ENCODE results near the gene BMPR1B. TPM values are rescaled to one million over a fixed set of nuclear protein-coding genes. Genes with fewer than 3 reads are reported as not detected.

BMPR1B gene
- polyA plus RNA-seq, 2 of the 4 experiments (the other 2 are of a cell fraction), result 6.4 to 21.2 TPM

DNA sequence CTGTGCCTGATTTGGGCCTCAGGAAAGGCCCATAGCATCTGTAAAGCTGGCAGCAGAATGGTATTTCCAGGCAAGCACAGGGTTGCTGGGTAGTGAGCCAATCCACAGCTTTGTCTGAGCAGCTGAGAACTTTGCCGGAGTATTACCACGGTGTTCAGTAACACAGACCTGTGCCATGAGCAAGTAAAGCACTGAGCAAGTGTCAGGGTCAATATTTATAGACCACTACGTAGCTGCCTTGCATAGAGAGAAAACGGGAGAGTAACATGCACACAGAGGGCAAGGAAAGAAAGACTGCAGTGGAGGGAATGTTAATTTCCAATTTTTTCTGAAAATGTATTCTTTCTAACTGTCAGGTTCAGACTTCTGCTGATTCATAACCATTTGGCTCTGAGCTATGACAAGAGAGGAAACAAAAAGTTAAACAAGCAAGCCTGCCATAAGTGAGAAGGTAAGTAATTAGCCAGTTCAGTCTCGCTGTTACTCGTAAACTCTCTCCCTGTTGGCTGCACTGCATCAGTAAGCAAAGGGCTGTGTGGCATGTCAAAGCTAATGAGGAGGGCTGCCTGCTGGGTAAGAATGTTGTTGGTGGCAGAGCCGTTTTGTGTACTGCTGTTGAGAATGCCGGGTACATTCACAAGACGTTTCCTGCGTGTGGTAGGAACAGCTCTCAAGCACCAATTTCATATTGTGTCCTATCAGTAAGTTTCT, 238.1 kb downstream of the BMPR1B start:
- peak; percentile 66 to 79 for ATAC-seq
- H3K4me2 ChIP-seq, result peak overlapping the region; percentile 62
- 38% methylated on average over 10 of the region's 10 CpGs for WGBS (ENCODE audit: missing lambda C conversion rate)
- no peaks in the 10 kb centered on the region for H3K9me3 ChIP-seq
- H3K27ac ChIP-seq, result peak overlapping the region; percentile 13 to 65; a peak in 4 of 6 replicates
- H3K4me3 ChIP-seq, result no peak overlapping the region; the same call in 2 of the 3 replicates
- CTCF ChIA-PET, result no interaction called here
- POLR2A ChIA-PET, result no interaction called here
- no peak for FAIRE-seq
- TF ChIP-seq RARB (CRISPR knock-in tag; IDR thresholded peaks at IDR 0.05) (no peak), KDM1A (IDR thresholded peaks at IDR 0.05; ENCODE audit: low read depth) (no peak), FOSL2 (IDR thresholded peaks at IDR 0.05) (no peak), FOSL2 (CRISPR knock-in tag; IDR thresholded peaks at IDR 0.05) (no peak), JUN (IDR thresholded peaks at IDR 0.05) (no peak), GATA3 (IDR thresholded peaks at IDR 0.05; ENCODE audit: borderline replicate concordance) (no peak), HDAC2 (IDR thresholded peaks at IDR 0.05) (no peak), KDM5A (IDR thresholded peaks at IDR 0.05) (no peak), PBX3 (IDR thresholded peaks at IDR 0.05) (no peak), POLR2A (IDR thresholded peaks at IDR 0.05; ENCODE audit: low read length) (no peak), EHF (CRISPR knock-in tag; IDR thresholded peaks at IDR 0.05) (no peak), ZNF302 (CRISPR knock-in tag; IDR thresholded peaks at IDR 0.05) (no peak), HOXB5 (CRISPR knock-in tag; IDR thresholded peaks at IDR 0.05) (no peak), FOSB (CRISPR knock-in tag; IDR thresholded peaks at IDR 0.05) (no peak)
- TF ChIP-seq, protein P1, sequence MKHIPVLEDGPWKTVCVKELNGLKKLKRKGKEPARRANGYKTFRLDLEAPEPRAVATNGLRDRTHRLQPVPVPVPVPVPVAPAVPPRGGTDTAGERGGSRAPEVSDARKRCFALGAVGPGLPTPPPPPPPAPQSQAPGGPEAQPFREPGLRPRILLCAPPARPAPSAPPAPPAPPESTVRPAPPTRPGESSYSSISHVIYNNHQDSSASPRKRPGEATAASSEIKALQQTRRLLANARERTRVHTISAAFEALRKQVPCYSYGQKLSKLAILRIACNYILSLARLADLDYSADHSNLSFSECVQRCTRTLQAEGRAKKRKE (CRISPR knock-in tag; IDR thresholded peaks at IDR 0.05; ENCODE audit: low read depth), result no peak
- TF ChIP-seq, protein P2, sequence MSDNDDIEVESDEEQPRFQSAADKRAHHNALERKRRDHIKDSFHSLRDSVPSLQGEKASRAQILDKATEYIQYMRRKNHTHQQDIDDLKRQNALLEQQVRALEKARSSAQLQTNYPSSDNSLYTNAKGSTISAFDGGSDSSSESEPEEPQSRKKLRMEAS (IDR thresholded peaks at IDR 0.05), result no peak
- peak in 1 of 2 experiments; percentile 27 for DNase-seq (ENCODE audit: low read depth in 1 of 2, low spot score in 1 of 2)
- peaks cover 40% of the 10 kb centered on the region for H3K4me1 ChIP-seq

DNA sequence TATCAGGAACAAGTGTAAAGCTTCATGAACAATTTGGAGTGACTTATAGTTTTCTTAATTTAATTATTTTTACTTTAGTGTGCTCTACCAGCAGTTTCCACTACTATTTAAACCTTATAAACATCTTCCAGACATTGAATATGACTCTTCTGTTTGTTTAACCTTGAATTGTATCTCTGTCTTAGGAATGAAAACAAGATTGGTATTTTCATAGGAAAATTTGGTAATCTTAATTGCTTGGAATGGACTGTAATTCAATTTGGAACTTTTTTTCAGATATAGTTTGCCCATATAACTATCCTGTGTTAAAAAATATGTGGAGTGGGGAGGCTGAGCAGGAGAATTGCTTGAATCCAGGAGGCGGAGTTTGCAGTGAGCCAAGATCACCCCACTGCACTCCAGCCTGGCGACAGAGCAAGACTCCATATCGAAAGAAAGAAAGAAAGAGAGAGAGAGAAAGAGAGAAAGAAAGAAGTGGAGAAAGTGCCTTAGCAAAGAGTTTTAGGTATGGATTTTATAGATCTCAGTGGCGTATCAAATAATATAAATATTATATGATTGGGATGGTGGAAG, 242.4 kb downstream of the BMPR1B start:
- Histone ChIP-seq H3K9me3 (no peaks in the 10 kb centered on the region), H3K4me2 (peak overlapping the region; percentile 55), H3K27ac (peak overlapping the region; percentile 30 to 50; a peak in 3 of 6 replicates), H3K4me3 (no peak overlapping the region), H3K4me1 (peaks cover 33% of the 10 kb centered on the region)
- TF ChIP-seq NFE2L2 (conservative IDR thresholded peaks at IDR 0.05; ENCODE audit: low read length), result no peak
- TF ChIP-seq, protein P3, sequence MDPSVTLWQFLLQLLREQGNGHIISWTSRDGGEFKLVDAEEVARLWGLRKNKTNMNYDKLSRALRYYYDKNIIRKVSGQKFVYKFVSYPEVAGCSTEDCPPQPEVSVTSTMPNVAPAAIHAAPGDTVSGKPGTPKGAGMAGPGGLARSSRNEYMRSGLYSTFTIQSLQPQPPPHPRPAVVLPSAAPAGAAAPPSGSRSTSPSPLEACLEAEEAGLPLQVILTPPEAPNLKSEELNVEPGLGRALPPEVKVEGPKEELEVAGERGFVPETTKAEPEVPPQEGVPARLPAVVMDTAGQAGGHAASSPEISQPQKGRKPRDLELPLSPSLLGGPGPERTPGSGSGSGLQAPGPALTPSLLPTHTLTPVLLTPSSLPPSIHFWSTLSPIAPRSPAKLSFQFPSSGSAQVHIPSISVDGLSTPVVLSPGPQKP (IDR thresholded peaks at IDR 0.05; ENCODE audit: low read depth, low read length), result no peak
- TF ChIP-seq EP300 (IDR thresholded peaks at IDR 0.05), result no peak
- no peak for TF ChIP-seq ZFP36 (IDR thresholded peaks at IDR 0.05; ENCODE audit: borderline replicate concordance, partially characterized antibody)
- no peak for TF ChIP-seq PBX3 (IDR thresholded peaks at IDR 0.05)
- TF ChIP-seq ZNF302 (CRISPR knock-in tag; IDR thresholded peaks at IDR 0.05), result no peak
- no peak for TF ChIP-seq SMC3 (IDR thresholded peaks at IDR 0.05)
- TF ChIP-seq, protein P2 (IDR thresholded peaks at IDR 0.05), result no peak
- TF ChIP-seq, protein P4, sequence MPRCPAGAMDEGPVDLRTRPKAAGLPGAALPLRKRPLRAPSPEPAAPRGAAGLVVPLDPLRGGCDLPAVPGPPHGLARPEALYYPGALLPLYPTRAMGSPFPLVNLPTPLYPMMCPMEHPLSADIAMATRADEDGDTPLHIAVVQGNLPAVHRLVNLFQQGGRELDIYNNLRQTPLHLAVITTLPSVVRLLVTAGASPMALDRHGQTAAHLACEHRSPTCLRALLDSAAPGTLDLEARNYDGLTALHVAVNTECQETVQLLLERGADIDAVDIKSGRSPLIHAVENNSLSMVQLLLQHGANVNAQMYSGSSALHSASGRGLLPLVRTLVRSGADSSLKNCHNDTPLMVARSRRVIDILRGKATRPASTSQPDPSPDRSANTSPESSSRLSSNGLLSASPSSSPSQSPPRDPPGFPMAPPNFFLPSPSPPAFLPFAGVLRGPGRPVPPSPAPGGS (IDR thresholded peaks at IDR 0.05), result no peak
- POLR2A ChIA-PET, result no interaction called here
- WGBS (ENCODE audit: missing lambda C conversion rate), result 64% methylated on average over 4 of the region's 4 CpGs
- DNase-seq (ENCODE audit: low read depth in 1 of 2, low spot score in 1 of 2), result no peak
- CTCF ChIA-PET, result no interaction called here
- FAIRE-seq, result no peak
- ATAC-seq, result peak in 1 of 2 experiments; percentile 57; a peak in 2 of 6 replicates
